ENCODE results near the gene BIRC6. TPM values are rescaled to one million over a fixed set of nuclear protein-coding genes. Genes with fewer than 3 reads are reported as not detected.

BIRC6 gene
- total and polyA plus RNA-seq, 11 donors, result 11.0 to 68.0 (median 51.9) TPM

- Histone ChIP-seq H3K9me3 (no peaks in the 10 kb centered on the region), H3K4me3 (no peak overlapping the region), H3K27me3 (no peaks in the 10 kb centered on the region), H3K36me3 (peaks cover 0 to 98% (median 79%) of the 10 kb centered on the region in 9 donors), H3K4me1 (no peaks in the 10 kb centered on the region), H3K27ac (no peak overlapping the region)
- TF ChIP-seq POLR2A (IDR thresholded peaks at IDR 0.05), result no peak
- no peak for TF ChIP-seq CTCF (IDR thresholded peaks at IDR 0.05)
- intact Hi-C loops (cut with DNase I), result no loop called here
- 62 to 65% (median 63%) methylated on average over 3 of the region's 3 CpGs for whole genome bisulfite sequencing, 4 donors
- DNase-seq (no peak), ATAC-seq (no peak)
Measured at GRCh38 chr2:32472605-32473004, 115.8 kb downstream of the BIRC6 start.

- DNase-seq (no peak), ATAC-seq (no peak)
- Histone ChIP-seq H3K4me1 (no peaks in the 10 kb centered on the region), H3K9me3 (no peaks in the 10 kb centered on the region), H3K36me3 (peaks cover 0 to 98% (median 79%) of the 10 kb centered on the region in 9 donors), H3K27me3 (no peaks in the 10 kb centered on the region), H3K27ac (no peak overlapping the region), H3K4me3 (no peak overlapping the region)
- TF ChIP-seq POLR2A (IDR thresholded peaks at IDR 0.05), result no peak
- TF ChIP-seq CTCF (IDR thresholded peaks at IDR 0.05), result no peak
- intact Hi-C loops (cut with DNase I), result no loop called here
- WGBS, 4 donors, result 92 to 96% (median 94%) methylated on average over 3 of the region's 3 CpGs
Measured at GRCh38 chr2:32474381-32474780, 117.6 kb downstream of the BIRC6 start.

- 92 to 95% (median 94%) methylated on average over 8 of the region's 8 CpGs for WGBS, 4 donors
- Histone ChIP-seq H3K4me1 (no peaks in the 10 kb centered on the region), H3K36me3 (peaks cover 0 to 100% (median 84%) of the 10 kb centered on the region in 9 donors), H3K9me3 (no peaks in the 10 kb centered on the region), H3K27me3 (no peaks in the 10 kb centered on the region), H3K4me3 (no peak overlapping the region), H3K27ac (no peak overlapping the region)
- TF ChIP-seq CTCF (IDR thresholded peaks at IDR 0.05) (no peak), POLR2A (IDR thresholded peaks at IDR 0.05) (no peak)
- no peak for DNase-seq
- intact Hi-C loops (cut with DNase I), result no loop called here
- no peak for ATAC-seq
Measured at GRCh38 chr2:32478889-32479620, 122.2 kb downstream of the BIRC6 start.

- H3K4me3 ChIP-seq, result no peak overlapping the region
- intact Hi-C loops (cut with DNase I), result no loop called here
- ATAC-seq (no peak), DNase-seq (no peak)
- H3K36me3 ChIP-seq, result peaks cover 0 to 100% (median 83%) of the 10 kb centered on the region in 9 donors
- no peak for TF ChIP-seq POLR2A (IDR thresholded peaks at IDR 0.05)
- TF ChIP-seq CTCF (IDR thresholded peaks at IDR 0.05), result no peak
- H3K9me3 ChIP-seq, result no peaks in the 10 kb centered on the region
- no peak overlapping the region for H3K27ac ChIP-seq
- H3K4me1 ChIP-seq, result peaks cover 0 to 6% (median 0%) of the 10 kb centered on the region in 12 donors
- 62 to 69% (median 65%) methylated on average over 5 of the region's 5 CpGs for WGBS, 4 donors
- H3K27me3 ChIP-seq, result no peaks in the 10 kb centered on the region
Measured at GRCh38 chr2:32479993-32480392, 123.2 kb downstream of the BIRC6 start.

All from heart left ventricle (tissue), 16 donors.